Kidney (tissue), 22 donors: ENCODE results near the gene DNAJC27. TPM values are rescaled to one million over a fixed set of nuclear protein-coding genes. Genes with fewer than 3 reads are reported as not detected.
"Not testable (repeated sequence)": the region's sequence is repeated elsewhere in the genome, so short reads cannot be mapped to it uniquely, and the experiment has no call there.

ENCODE experiments used
- DNase-seq, 5 donors: peaks; one replicate each; pipeline ENCODE4 v3.0.0-alpha.2; 2013 to 2020
- FAIRE-seq: peaks from 2 replicates; lab custom pipeline; 2012; peaks lifted over from hg19 to GRCh38; lab: Jason Lieb, UNC
- H3K27ac ChIP-seq, 2 donors: one replicate each; pipeline ENCODE4 v1.7.0; 2013; ENCODE audit warnings: low read depth in 2 of 2, low read length in 2 of 2, inconsistent platforms in 1 of 2
- H3K27me3 ChIP-seq: one replicate; pipeline ENCODE4 v1.7.1; 2013; ENCODE audit warnings: low read length, inconsistent platforms; ENCODE audit not compliant: control insufficient read depth, insufficient read depth
- H3K36me3 ChIP-seq, 3 donors: one replicate each; pipeline versions ENCODE4 v1.7.0 to v1.7.1; 2013; ENCODE audit warnings: low read length in 3 of 3, control low read depth in 1 of 3, inconsistent platforms in 1 of 3; ENCODE audit not compliant: insufficient read depth in 3 of 3, control insufficient read depth in 2 of 3
- H3K4me1 ChIP-seq, 3 donors: one replicate each; pipeline versions ENCODE4 v1.7.0 to v1.7.1; 2013; ENCODE audit warnings: low read length in 3 of 3, inconsistent platforms in 1 of 3, low read depth in 1 of 3; ENCODE audit not compliant: control insufficient read depth in 2 of 3, insufficient read depth in 2 of 3
- H3K4me3 ChIP-seq, 3 donors: one replicate each; pipeline versions ENCODE4 v1.7.0 to v1.8.1; 2013; ENCODE audit warnings: low read length in 3 of 3, control low read depth in 1 of 3, inconsistent platforms in 1 of 3
- H3K9ac ChIP-seq, 3 donors: one replicate each; pipeline versions ENCODE4 v1.7.0 to v1.7.1; 2013; ENCODE audit warnings: low read length in 3 of 3, control low read depth in 1 of 3, inconsistent platforms in 1 of 3
- H3K9me3 ChIP-seq, 3 donors: one replicate each; pipeline versions ENCODE4 v1.7.0 to v1.7.1; 2013; ENCODE audit warnings: low read length in 3 of 3, control low read depth in 1 of 3, inconsistent platforms in 1 of 3; ENCODE audit not compliant: control insufficient read depth in 2 of 3, insufficient read depth in 1 of 3
- intact Hi-C: fragments of 100-400 bp; cut with DNase I; formaldehyde crosslinking; loops from one replicate; pipeline ENCODE4 v1.11.1; 2022
- long read RNA-seq, 10 donors: library from polyadenylated mRNA in 1 of 10; unstranded in 1 of 10; transcript quantifications; one replicate each; pipeline ENCODE4 v2.0.0 and lab custom pipeline, GENCODE V29; 2021 to 2026
- polyA plus RNA-seq: library from polyadenylated mRNA; stranded (reverse); fragments of 350-450 nt; fragmentation: Illumina TruSeq; extraction: RNeasy Lipid Tissue Mini Kit (QIAGEN cat#74804); gene quantifications from one replicate; pipeline ENCODE4 v1.2.3, GENCODE V29; 2014; ENCODE audit warnings: low read depth, low replicate concordance; ENCODE audit not compliant: insufficient read depth
- total RNA-seq: library from RNA; stranded (reverse); fragmentation: NEBNext Ultra II Directional; extraction: Animal tissue kit (Norgen Biotek cat#: 25700); gene quantifications from one replicate; pipeline ENCODE4 v1.2.1, GENCODE V29; 2021
- TF ChIP-seq, protein P1 (sequence below): IDR thresholded peaks from 3 replicates; pipeline ENCODE4 v1.5.1; 2012; ENCODE audit warnings: mild to moderate bottlenecking, moderate library complexity, borderline replicate concordance; ENCODE audit not compliant: insufficient read depth; ENCODE audit errors: extremely low read depth
- donor health status: control.
- donor health status: control.
- donor health status: control.
- donor health status: control.
- donor health status: control.
- donor health status: DM: yes; HTN: yes; CAD: no.
- donor health status: Normal renal cell carcinoma (clear cell type).

The DNAJC27 gene
- total RNA-seq = 11.4 TPM
- 3.2 TPM for polyA plus RNA-seq
- long read RNA-seq, donor 1 = 0 reads
- long read RNA-seq, donor 2, full-length matches to known transcripts = 2 of 2 reads
- long read RNA-seq, donor 2, partial matches to known transcripts = 0 of 2 reads
- long read RNA-seq, donor 2, other reads (novel, unspliced or antisense) = 0 of 2 reads
- long read RNA-seq, donor 3, full-length matches to known transcripts = 1 of 1 reads
- long read RNA-seq, donor 3, partial matches to known transcripts = 0 of 1 reads
- long read RNA-seq, donor 3, other reads (novel, unspliced or antisense) = 0 of 1 reads
- long read RNA-seq, donor 4, full-length matches to known transcripts = 1 of 1 reads
- long read RNA-seq, donor 4, partial matches to known transcripts = 0 of 1 reads
- long read RNA-seq, donor 4, other reads (novel, unspliced or antisense) = 0 of 1 reads
- long read RNA-seq, donor 5 = 0 reads
- long read RNA-seq, donor 6 = 0 reads
- long read RNA-seq, donor 7, partial matches to known transcripts = 0 of 3 reads
- long read RNA-seq, donor 7, other reads (novel, unspliced or antisense) = 3 of 3 reads
- long read RNA-seq, donor 8 = 0 reads
- long read RNA-seq, donor 9, full-length matches to known transcripts = 2 of 2 reads
- long read RNA-seq, donor 9, partial matches to known transcripts = 0 of 2 reads
- long read RNA-seq, donor 9, other reads (novel, unspliced or antisense) = 0 of 2 reads
- long read RNA-seq, donor 10 = 0 reads

DNA sequence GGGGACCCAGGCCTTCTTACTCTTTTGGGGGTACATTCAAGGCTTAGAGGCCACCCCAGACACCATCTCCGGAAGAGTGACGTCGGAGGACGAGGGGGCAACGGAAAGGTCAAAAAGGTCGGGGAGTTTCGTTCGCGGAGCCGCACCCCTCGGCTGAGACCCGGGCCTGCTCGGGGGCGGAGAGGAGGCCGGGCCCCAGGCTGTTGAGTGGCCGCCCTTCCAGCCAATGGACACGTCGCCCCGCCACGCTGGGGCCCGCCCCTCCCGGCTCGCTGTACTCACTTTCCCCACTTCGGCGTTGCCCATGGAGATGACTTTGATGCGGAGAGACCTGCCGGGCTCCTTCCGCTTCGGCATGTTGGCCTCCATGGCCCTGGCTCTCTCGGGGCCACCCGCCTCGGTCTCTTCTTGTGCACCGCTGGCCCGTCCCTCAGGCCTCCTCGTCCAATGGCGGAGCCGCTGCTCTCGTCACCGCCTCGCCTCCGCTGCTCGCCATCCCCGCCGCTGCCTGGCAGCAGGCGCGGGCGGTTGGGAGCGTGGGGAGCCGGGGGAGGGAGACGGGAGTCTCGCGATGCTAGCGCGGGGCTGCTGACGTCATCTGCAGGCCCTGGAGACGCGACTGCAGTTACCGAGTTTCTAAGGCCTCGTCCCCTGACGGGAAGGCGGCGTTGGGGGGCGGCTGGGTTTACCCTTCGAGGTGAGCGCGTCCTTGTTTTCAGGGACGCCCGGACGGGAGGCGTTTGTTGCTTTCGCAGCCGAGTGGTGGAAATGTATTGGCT lies at the start of gene DNAJC27:
Gene DNAJC27 (minus strand): TSS at position 420 of the 779 bp plus-strand sequence. CDS start 51 bp downstream, at position 369.
- peak within 1 kb of the TSS; percentile 74 to 92 (median 86) for H3K4me3 ChIP-seq
- no peaks in the 10 kb centered on the region for H3K9me3 ChIP-seq
- no peak for FAIRE-seq
- H3K27me3 ChIP-seq = no peaks in the 10 kb centered on the region
- peak; percentile 99 for DNase-seq
- intact Hi-C loops = loop anchor here (10.0 kb wide), 1 partner anchor 163 kb away; no protein-coding TSS in a partner anchor
- H3K9ac ChIP-seq = peak within 1 kb of the TSS; percentile 86 to 100 (median 96)
- H3K27ac ChIP-seq = peak within 1 kb of the TSS; percentile 94 to 99
- no peaks in the 10 kb centered on the region for H3K4me1 ChIP-seq
- TF ChIP-seq, protein P1, sequence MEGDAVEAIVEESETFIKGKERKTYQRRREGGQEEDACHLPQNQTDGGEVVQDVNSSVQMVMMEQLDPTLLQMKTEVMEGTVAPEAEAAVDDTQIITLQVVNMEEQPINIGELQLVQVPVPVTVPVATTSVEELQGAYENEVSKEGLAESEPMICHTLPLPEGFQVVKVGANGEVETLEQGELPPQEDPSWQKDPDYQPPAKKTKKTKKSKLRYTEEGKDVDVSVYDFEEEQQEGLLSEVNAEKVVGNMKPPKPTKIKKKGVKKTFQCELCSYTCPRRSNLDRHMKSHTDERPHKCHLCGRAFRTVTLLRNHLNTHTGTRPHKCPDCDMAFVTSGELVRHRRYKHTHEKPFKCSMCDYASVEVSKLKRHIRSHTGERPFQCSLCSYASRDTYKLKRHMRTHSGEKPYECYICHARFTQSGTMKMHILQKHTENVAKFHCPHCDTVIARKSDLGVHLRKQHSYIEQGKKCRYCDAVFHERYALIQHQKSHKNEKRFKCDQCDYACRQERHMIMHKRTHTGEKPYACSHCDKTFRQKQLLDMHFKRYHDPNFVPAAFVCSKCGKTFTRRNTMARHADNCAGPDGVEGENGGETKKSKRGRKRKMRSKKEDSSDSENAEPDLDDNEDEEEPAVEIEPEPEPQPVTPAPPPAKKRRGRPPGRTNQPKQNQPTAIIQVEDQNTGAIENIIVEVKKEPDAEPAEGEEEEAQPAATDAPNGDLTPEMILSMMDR = no peak
- H3K36me3 ChIP-seq = peaks cover 0 to 5% (median 3%) of the 10 kb centered on the region in 3 donors

DNA sequence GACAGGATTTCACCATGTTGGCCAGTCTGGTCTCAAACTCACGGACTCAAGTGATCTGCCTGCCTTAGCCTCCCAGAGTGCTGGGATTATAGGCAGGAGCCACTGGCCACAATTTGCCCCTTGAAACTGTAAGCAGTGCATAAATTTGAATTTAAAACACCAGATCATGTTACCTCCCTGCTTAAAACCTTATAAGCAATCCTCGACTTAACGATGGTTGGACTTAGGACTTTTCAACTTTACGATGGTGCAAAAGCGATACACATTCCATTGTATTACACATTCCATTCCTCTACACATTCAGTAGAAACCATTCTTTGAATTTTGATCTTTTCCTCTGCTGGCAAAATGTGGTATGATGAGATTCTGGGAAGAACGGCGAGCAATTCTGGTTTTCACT lies 46.9 kb upstream of the DNAJC27 start:
- H3K4me3 ChIP-seq = no peak overlapping the region
- FAIRE-seq = no peak
- TF ChIP-seq, protein P1 = no peak
- no peak overlapping the region for H3K9ac ChIP-seq
- no peaks in the 10 kb centered on the region for H3K9me3 ChIP-seq
- no peaks in the 10 kb centered on the region for H3K36me3 ChIP-seq
- no peaks in the 10 kb centered on the region for H3K4me1 ChIP-seq
- DNase-seq = peak in 1 of 5 donors; percentile 29
- no peak overlapping the region for H3K27ac ChIP-seq
- intact Hi-C loops = no loop called here
- no peaks in the 10 kb centered on the region for H3K27me3 ChIP-seq

DNA sequence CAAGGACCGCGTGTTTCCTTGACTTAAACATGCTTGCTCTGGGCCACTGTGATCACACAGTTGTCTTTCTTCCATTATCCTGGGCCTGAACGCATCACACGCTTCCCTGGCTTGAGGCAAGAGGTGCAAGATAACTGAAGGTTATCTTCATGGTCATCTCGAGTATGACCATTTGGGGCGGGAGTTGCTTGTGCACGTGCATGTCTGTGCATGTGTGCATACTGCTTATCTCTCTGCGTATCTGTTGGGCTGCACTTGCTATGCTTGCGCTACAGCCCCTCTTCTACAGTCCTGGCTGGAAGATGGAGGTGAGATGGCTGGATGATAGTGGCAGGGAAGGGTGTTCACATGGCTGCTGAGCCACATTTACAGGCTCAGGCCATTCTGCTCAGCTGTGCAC lies 42.9 kb upstream of the DNAJC27 start:
- Histone ChIP-seq H3K9me3 (no peaks in the 10 kb centered on the region), H3K4me3 (no peak overlapping the region), H3K9ac (no peak overlapping the region), H3K4me1 (no peaks in the 10 kb centered on the region), H3K27ac (no peak overlapping the region), H3K27me3 (no peaks in the 10 kb centered on the region), H3K36me3 (no peaks in the 10 kb centered on the region)
- no peak for DNase-seq
- TF ChIP-seq, protein P1 = no peak
- FAIRE-seq = no peak
- intact Hi-C loops = no loop called here

DNA sequence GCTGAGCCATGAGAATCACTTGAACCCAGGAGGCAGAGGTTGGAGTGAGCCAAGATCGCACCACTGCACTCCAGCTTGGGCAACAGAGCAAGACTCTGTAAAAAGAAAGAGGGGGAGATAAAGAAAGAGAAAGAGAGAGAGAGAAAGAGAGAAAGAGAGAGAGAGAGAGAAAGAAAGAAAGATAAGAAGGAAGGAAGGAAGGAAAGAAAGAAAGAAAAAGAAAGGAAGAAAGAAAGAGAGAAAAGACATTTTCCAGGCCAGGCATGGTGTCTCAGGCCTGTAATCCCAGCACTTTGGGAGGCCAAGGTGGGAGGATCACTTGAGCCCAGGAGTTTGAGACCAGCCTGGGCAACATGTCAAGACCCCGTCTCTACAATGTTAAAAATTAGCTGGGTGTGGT lies 39.6 kb upstream of the DNAJC27 start:
- DNase-seq, H3K36me3 ChIP-seq, H3K4me3 ChIP-seq, H3K4me1 ChIP-seq, H3K9me3 ChIP-seq, intact Hi-C loops, H3K9ac ChIP-seq, H3K27me3 ChIP-seq, FAIRE-seq, H3K27ac ChIP-seq: not testable (repeated sequence)
